Measurements from ENCODE around the gene FRS3. TPM values are rescaled to one million over a fixed set of nuclear protein-coding genes. Genes with fewer than 3 reads are reported as not detected.

The FRS3 gene
- total and polyA plus RNA-seq, 2 of the 13 experiments (the other 11 are each of a cell fraction or from before 2014, with no cell fraction given) = 3.0 to 7.4 TPM

DNA sequence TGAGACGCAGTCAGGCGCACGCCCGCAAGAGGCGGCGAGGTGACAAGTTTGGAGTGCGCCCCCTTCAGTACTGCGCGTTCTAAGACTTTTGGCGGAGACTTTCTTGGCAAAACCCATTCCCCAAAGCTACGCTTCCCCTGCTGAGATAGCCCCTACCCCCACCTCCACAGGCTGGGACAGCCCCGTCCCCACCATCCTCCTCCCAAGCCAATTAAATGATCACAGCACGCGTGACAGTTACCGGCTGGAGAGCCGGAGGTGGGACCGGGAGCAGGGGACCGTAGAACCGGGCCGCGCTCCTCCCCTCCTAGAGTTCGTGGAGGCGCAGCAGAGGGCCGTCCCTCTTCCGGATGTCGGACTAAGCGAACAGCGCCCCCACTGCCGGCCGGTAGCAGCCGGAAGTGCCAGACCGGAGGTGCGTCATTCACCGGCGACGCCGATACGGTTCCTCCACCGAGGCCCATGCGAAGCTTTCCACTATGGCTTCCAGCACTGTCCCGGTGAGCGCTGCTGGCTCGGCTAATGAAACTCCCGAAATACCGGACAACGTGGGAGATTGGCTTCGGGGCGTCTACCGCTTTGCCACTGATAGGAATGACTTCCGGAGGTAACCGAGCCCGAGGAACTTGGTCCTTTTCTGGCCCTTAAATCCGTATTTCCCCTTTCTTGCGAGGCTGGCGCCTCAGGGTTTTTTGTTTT, 7.7 kb upstream of the FRS3 start, which contains the start of gene TOMM6 (continued):
- TF ChIP-seq ZBTB40 (IDR thresholded peaks at IDR 0.05) = peak; percentile 85
- peak; percentile 79; the same call in 1 of the 2 replicates for TF ChIP-seq ZBTB40 (CRISPR knock-in tag; IDR thresholded peaks at IDR 0.05)
- peak; percentile 7; the same call in 1 of the 2 replicates for TF ChIP-seq ZNF33B (CRISPR knock-in tag; IDR thresholded peaks at IDR 0.05)
- peak; percentile 90 for TF ChIP-seq HNRNPLL (IDR thresholded peaks at IDR 0.05; ENCODE audit: low read depth, low read length, poor library complexity, severe bottlenecking)
- no peak for TF ChIP-seq ZNF780A (CRISPR knock-in tag; IDR thresholded peaks at IDR 0.05)
- TF ChIP-seq NCOA1 (CRISPR knock-in tag; IDR thresholded peaks at IDR 0.05) = no peak
- peak; percentile 96 for TF ChIP-seq KLF6 (CRISPR knock-in tag; IDR thresholded peaks at IDR 0.05)
- peak; percentile 76 for TF ChIP-seq ZNF263 (CRISPR knock-in tag; IDR thresholded peaks at IDR 0.05)
- no peak for TF ChIP-seq ATF7 (IDR thresholded peaks at IDR 0.05)
- no peak for TF ChIP-seq ATF7 (CRISPR knock-in tag; IDR thresholded peaks at IDR 0.05)
- peak; percentile 93 for TF ChIP-seq TARDBP (CRISPR knock-in tag; IDR thresholded peaks at IDR 0.05)
- TF ChIP-seq SMARCE1 (IDR thresholded peaks at IDR 0.05; ENCODE audit: borderline replicate concordance) = no peak
- no peak for TF ChIP-seq KLF15 (CRISPR knock-in tag; IDR thresholded peaks at IDR 0.05; ENCODE audit: borderline replicate concordance)
- TF ChIP-seq GTF3A (CRISPR knock-in tag; conservative IDR thresholded peaks at IDR 0.05) = no peak; the same call in 1 of the 2 replicates
- no peak for TF ChIP-seq EZH2 (conservative IDR thresholded peaks at IDR 0.05; ENCODE audit: low read depth, low read length)
- no peak for TF ChIP-seq KDM1A (CRISPR knock-in tag; IDR thresholded peaks at IDR 0.05)
- TF ChIP-seq, protein P1, sequence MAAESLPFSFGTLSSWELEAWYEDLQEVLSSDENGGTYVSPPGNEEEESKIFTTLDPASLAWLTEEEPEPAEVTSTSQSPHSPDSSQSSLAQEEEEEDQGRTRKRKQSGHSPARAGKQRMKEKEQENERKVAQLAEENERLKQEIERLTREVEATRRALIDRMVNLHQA (CRISPR knock-in tag; IDR thresholded peaks at IDR 0.05) = no peak
- TF ChIP-seq TBP (CRISPR knock-in tag; IDR thresholded peaks at IDR 0.05) = no peak
- no peak for TF ChIP-seq ZNF879 (CRISPR knock-in tag; IDR thresholded peaks at IDR 0.05)
- TF ChIP-seq, protein P2, sequence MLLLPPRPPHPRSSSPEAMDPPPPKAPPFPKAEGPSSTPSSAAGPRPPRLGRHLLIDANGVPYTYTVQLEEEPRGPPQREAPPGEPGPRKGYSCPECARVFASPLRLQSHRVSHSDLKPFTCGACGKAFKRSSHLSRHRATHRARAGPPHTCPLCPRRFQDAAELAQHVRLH (CRISPR knock-in tag; IDR thresholded peaks at IDR 0.05; ENCODE audit: borderline replicate concordance, low read depth) = peak; percentile 98
- TF ChIP-seq ZSCAN25 (CRISPR knock-in tag; IDR thresholded peaks at IDR 0.05) = peak; percentile 11
- TF ChIP-seq ZNF17 (CRISPR knock-in tag; IDR thresholded peaks at IDR 0.05) = no peak
- 0 out of 2 replicates have a peak, but pooled peaks have one; percentile 54 for TF ChIP-seq ZNF761 (CRISPR knock-in tag; conservative IDR thresholded peaks at IDR 0.05)
- no peak; the same call in 1 of the 2 replicates for TF ChIP-seq ZNF543 (CRISPR knock-in tag; IDR thresholded peaks at IDR 0.05)
